IMR-90 (cell line): Measurements from ENCODE around the gene ENOX1. TPM values are rescaled to one million over a fixed set of nuclear protein-coding genes. Genes with fewer than 3 reads are reported as not detected.

Source experiments
- ATAC-seq: fragments of 200-7000 bp; cut with Tn5 transposase; 2 replicates; pipeline ENCODE4 v1.9.1; 2020; ENCODE audit warnings: low read depth, mild to moderate bottlenecking, moderate library complexity
- BruUV-seq: library from RNA; stranded (reverse); fragments of 400-500 nt; replicated peaks from 2 replicates; lab custom pipeline; 2021; lab: Mats Ljungman, UMichigan
- CTCF ChIA-PET: fragments of 300-600 bp; formaldehyde crosslinking; extraction: SDS; loops from one replicate; lab custom pipeline; 2021; ENCODE audit warnings: antibody characterized with exemption; lab: Yijun Ruan, JAX
- POLR2A ChIA-PET: fragments of 300-600 bp; sonication (Branson Sonifier 250); formaldehyde crosslinking; loops from one replicate; lab custom pipeline; 2022; ENCODE audit warnings: antibody characterized with exemption; ENCODE audit not compliant: unreplicated experiment; lab: Charles Lee
- DNase-seq: peaks from one replicate; pipeline ENCODE4 v3.0.0; 2013
- H2AFZ ChIP-seq: replicated peaks from 2 replicates; pipeline ENCODE3; 2013; ENCODE audit warnings: low read length, mild to moderate bottlenecking; ENCODE audit not compliant: poor library complexity
- H2AK5ac ChIP-seq: 2 replicates; pipeline ENCODE4 v1.6.1; 2013; ENCODE audit warnings: low read depth, low read length, inconsistent platforms
- H2AK9ac ChIP-seq: replicated peaks from 2 replicates; pipeline ENCODE3; 2013; ENCODE audit warnings: mild to moderate bottlenecking, low read depth, low read length, moderate library complexity; ENCODE audit not compliant: poor library complexity
- H2BK120ac ChIP-seq: 2 replicates; pipeline ENCODE4 v1.6.1; 2013; ENCODE audit warnings: low read depth, low read length, inconsistent platforms
- H2BK15ac ChIP-seq: 3 replicates; pipeline ENCODE4 v1.6.1; 2013; ENCODE audit warnings: low read depth, low read length, inconsistent platforms
- H2BK20ac ChIP-seq: 2 replicates; pipeline ENCODE4 v1.6.1; 2013; ENCODE audit warnings: low read depth, mild to moderate bottlenecking, inconsistent platforms, low read length, moderate library complexity
- H2BK5ac ChIP-seq: 2 replicates; pipeline ENCODE4 v1.6.1; 2013; ENCODE audit warnings: mild to moderate bottlenecking, low read depth, low read length, inconsistent platforms; ENCODE audit not compliant: poor library complexity, severe bottlenecking
- H3K14ac ChIP-seq: replicated peaks from 2 replicates; pipeline ENCODE4 v1.6.1; 2013; ENCODE audit warnings: low read depth, low read length, inconsistent platforms
- H3K18ac ChIP-seq: 2 replicates; pipeline ENCODE4 v1.6.1; 2013; ENCODE audit warnings: low read depth, low read length, control low read depth
- H3K23ac ChIP-seq: 2 replicates; pipeline ENCODE4 v1.6.1; 2013; ENCODE audit warnings: low read depth, low read length, inconsistent platforms
- H3K27ac ChIP-seq: 2 replicates; pipeline ENCODE4 v1.5.1; 2013; ENCODE audit warnings: mild to moderate bottlenecking, control low read depth, low read length; ENCODE audit not compliant: insufficient read depth
- H3K27me3 ChIP-seq: 2 replicates; pipeline ENCODE4 v1.6.1; 2013; ENCODE audit warnings: low read length; ENCODE audit not compliant: control insufficient read depth, insufficient read depth
- H3K36me3 ChIP-seq: 2 replicates; pipeline ENCODE4 v1.6.1; 2013; ENCODE audit warnings: low read length, mixed read lengths; ENCODE audit not compliant: control insufficient read depth, insufficient read depth
- H3K4ac ChIP-seq: 2 replicates; pipeline ENCODE4 v1.6.1; 2013; ENCODE audit warnings: low read depth, low read length, inconsistent platforms
- H3K4me1 ChIP-seq: 2 replicates; pipeline ENCODE4 v1.6.1; 2013; ENCODE audit warnings: low read length, mixed read lengths; ENCODE audit not compliant: control insufficient read depth, insufficient read depth
- H3K4me2 ChIP-seq: 2 replicates; pipeline ENCODE4 v1.6.1; 2013; ENCODE audit warnings: low read depth, mild to moderate bottlenecking, control low read depth, low read length, moderate library complexity
- H3K4me3 ChIP-seq: 2 replicates; pipeline ENCODE4 v1.5.1; 2013; ENCODE audit warnings: low read depth, mild to moderate bottlenecking, control low read depth, low read length, moderate library complexity; ENCODE audit not compliant: insufficient read depth
- H3K56ac ChIP-seq: 2 replicates; pipeline ENCODE4 v1.6.1; 2013; ENCODE audit warnings: low read length, inconsistent platforms; ENCODE audit not compliant: insufficient read depth; ENCODE audit errors: extremely low read depth
- H3K79me1 ChIP-seq, 2 experiments: 2 replicates each; pipeline ENCODE4 v1.6.1; 2013; ENCODE audit warnings: low read length in 2 of 2, inconsistent platforms in 1 of 2, low read depth in 1 of 2
- H3K9ac ChIP-seq: 2 replicates; pipeline ENCODE4 v1.6.1; 2013; ENCODE audit warnings: low read depth, low read length, control low read depth
- H3K9me1 ChIP-seq: 2 replicates; pipeline ENCODE4 v1.6.1; 2013; ENCODE audit warnings: low read length, inconsistent platforms; ENCODE audit not compliant: insufficient read depth
- H3K9me3 ChIP-seq: 2 replicates; pipeline ENCODE4 v1.6.1; 2013; ENCODE audit warnings: low read length; ENCODE audit not compliant: control insufficient read depth, insufficient read depth
- H4K20me1 ChIP-seq: 2 replicates; pipeline ENCODE4 v1.6.1; 2013; ENCODE audit warnings: low read length, inconsistent platforms; ENCODE audit not compliant: insufficient read depth
- H4K5ac ChIP-seq: 2 replicates; pipeline ENCODE4 v1.6.1; 2013; ENCODE audit warnings: mild to moderate bottlenecking, low read depth, low read length, control low read depth
- H4K8ac ChIP-seq, 2 experiments: 2 replicates each; pipeline ENCODE4 v1.6.1; 2013; ENCODE audit warnings: low read depth in 2 of 2, low read length in 2 of 2, control low read depth in 1 of 2, inconsistent platforms in 1 of 2
- H4K91ac ChIP-seq: 2 replicates; pipeline ENCODE4 v1.6.1; 2013; ENCODE audit warnings: low read depth, low read length, inconsistent platforms; ENCODE audit not compliant: insufficient read depth
- MAFK ChIP-seq: IDR thresholded peaks from 2 replicates; pipeline ENCODE4 v1.6.1; 2012; ENCODE audit warnings: low read depth, low read length, improper control_type of control experiment
- dilution Hi-C: fragments of 300-500 bp; cut with HindIII; formaldehyde crosslinking; loops from one replicate; pipeline ENCODE4 v1.14.3; 2018; ENCODE audit warnings: low sequenced_read_pairs; ENCODE audit not compliant: unreplicated experiment
- in situ Hi-C: fragments of 300-500 bp; cut with MboI; formaldehyde crosslinking; loops from 3 replicates; pipeline ENCODE4 v1.14.3; 2019; ENCODE audit warnings: low sequenced_read_pairs, inconsistent platforms, mixed read lengths
- intact Hi-C: fragments of 100-400 bp; cut with micrococcal nuclease; formaldehyde crosslinking; loops from 2 replicates; pipeline ENCODE4 v1.10.0; 2022
- polyA plus RNA-seq, 3 experiments: library from polyadenylated mRNA; depleted of rRNA; stranded (reverse); fragments of >200 nt; gene quantifications; 2 replicates each; pipeline ENCODE4 v1.2.3, GENCODE V29; 2012; ENCODE audit warnings: low replicate concordance in 1 of 3
- total RNA-seq: library from RNA; depleted of rRNA; stranded (reverse); fragments of >200 nt; gene quantifications from 2 replicates; pipeline ENCODE4 v1.2.3, GENCODE V29; 2012

ENOX1 gene
- total and polyA plus RNA-seq, 2 of the 4 experiments (the other 2 are of a cell fraction) = 0.99 to 1.3 TPM

- no peak for TF ChIP-seq MAFK
- BruUV-seq = no TSS peak
- peaks cover 6% of the 10 kb centered on the region for H3K9me1 ChIP-seq
These were observed 15.7 kb upstream of the ENOX1 start for GRCh38 chr13:43802511-43802910.

More at GRCh38 chr13:43802511-43802910, 15.7 kb upstream of the ENOX1 start:
- no peak overlapping the region for H2BK5ac ChIP-seq
- H3K79me1 ChIP-seq = no peaks in the 10 kb centered on the region
- no peak overlapping the region for H3K9ac ChIP-seq
- H3K14ac ChIP-seq = no peak overlapping the region
- no peak overlapping the region for H4K91ac ChIP-seq
- H2AFZ ChIP-seq = no peak overlapping the region
- no peaks in the 10 kb centered on the region for H3K36me3 ChIP-seq
- H3K4ac ChIP-seq = no peak overlapping the region
- no peak overlapping the region for H2AK5ac ChIP-seq
- no peak overlapping the region for H3K56ac ChIP-seq
- H3K18ac ChIP-seq = no peak overlapping the region
- H3K27me3 ChIP-seq = no peaks in the 10 kb centered on the region
- H3K27ac ChIP-seq = no peak overlapping the region
- ChIA-PET POLR2A (no interaction called here), CTCF (no interaction called here)
- intact Hi-C loops = loop anchor here (5.0 to 10.0 kb wide), 2 partner anchors 830 to 1148 kb away; no protein-coding TSS in a partner anchor
- no peak overlapping the region for H2BK15ac ChIP-seq
- H2BK20ac ChIP-seq = no peak overlapping the region
- no peak overlapping the region for H4K5ac ChIP-seq
- no peak overlapping the region for H3K23ac ChIP-seq
- no peak overlapping the region for H3K4me3 ChIP-seq
- no peak overlapping the region for H2BK120ac ChIP-seq
- H3K9me3 ChIP-seq = no peaks in the 10 kb centered on the region
- H3K4me2 ChIP-seq = no peak overlapping the region
- in situ Hi-C loops = no loop called here
- ATAC-seq (no peak), DNase-seq (no peak)
- H2AK9ac ChIP-seq = no peak overlapping the region
- peaks cover 5% of the 10 kb centered on the region; the same call in 1 of the 2 replicates for H4K20me1 ChIP-seq
- dilution Hi-C loops = no loop called here
- H3K4me1 ChIP-seq = peaks cover 2% of the 10 kb centered on the region; the same call in 1 of the 2 replicates
- H4K8ac ChIP-seq = no peak overlapping the region
